GM18520 (cell line): ENCODE data around the gene ATP9B.

Source experiments
- ATAC-seq: cut with Tn5 transposase; IDR thresholded peaks from one replicate; pipeline ENCODE4 v1.9.1; 2021; ENCODE audit not compliant: unreplicated experiment

ATP9B gene

GRCh38 chr18:79423211-79424007 is 354.2 kb downstream of the ATP9B start:
- ATAC-seq = no peak

- ATAC-seq = no peak
Measured at GRCh38 chr18:79424008-79424565, 354.9 kb downstream of the ATP9B start.

- ATAC-seq = no peak
Measured at GRCh38 chr18:79424880-79425568, 355.8 kb downstream of the ATP9B start.

GRCh38 chr18:79425569-79425886 is 356.3 kb downstream of the ATP9B start:
- ATAC-seq = no peak

GRCh38 chr18:79426376-79427300 is 357.4 kb downstream of the ATP9B start:
- no peak for ATAC-seq

GRCh38 chr18:79427368-79428225 is 358.4 kb downstream of the ATP9B start:
- ATAC-seq = no peak
